ENCODE measurements around the gene XRCC6.

DNA sequence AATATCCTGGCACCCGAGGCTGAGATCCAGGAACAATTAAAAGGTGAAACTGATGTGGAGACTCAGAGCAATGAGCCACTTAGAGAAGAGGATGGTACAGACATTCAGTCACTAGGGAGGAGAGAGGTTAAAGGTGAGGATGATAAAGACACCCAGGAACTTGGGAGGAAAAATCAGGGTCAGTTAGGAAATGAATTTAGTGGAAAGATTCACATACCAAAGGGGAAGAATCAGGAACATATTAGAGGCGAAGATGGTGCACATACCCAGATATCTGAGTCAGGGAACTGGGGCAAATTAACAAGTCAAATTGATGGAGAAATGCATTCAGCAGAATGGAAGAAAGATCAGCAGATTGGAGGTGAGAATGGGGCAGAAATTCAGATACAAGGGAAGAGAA, 74.1 kb downstream of the XRCC6 start:
- no peak for TF ChIP-seq CTCF (IDR thresholded peaks at IDR 0.05)
- TF ChIP-seq POLR2A (IDR thresholded peaks at IDR 0.05) = no peak

All from vagina (tissue), 2 donors.